ENCODE data around the gene MEF2A.

- TF ChIP-seq CTCF (IDR thresholded peaks at IDR 0.05): no peak
- no peak for TF ChIP-seq POLR2A (IDR thresholded peaks at IDR 0.05)
Measured at GRCh38 chr15:99762288-99762687, 196.5 kb downstream of the MEF2A start.

Data from thyroid gland (tissue), 4 donors.